ENCODE data around the gene RERE.

The RERE gene

DNA sequence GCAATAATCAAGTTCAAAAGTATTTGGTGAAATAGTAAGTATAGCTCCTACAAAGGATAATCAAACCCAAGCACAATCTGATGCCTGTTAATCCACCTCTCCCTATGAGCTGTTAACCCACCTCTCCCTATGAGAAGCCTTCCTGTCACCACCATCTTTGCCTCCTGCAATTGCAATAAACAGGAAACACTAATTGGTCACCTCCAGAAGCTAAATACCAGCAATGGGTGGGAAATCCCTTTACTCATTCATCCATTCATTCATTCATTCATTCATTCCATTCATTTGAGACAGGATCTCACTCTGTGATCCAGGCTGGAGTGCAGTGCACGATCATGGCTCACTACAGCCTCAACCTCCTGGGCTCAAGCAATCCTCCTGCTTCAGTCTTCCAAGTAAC lies 132.8 kb downstream of the RERE start:
- no peak for DNase-seq

DNA sequence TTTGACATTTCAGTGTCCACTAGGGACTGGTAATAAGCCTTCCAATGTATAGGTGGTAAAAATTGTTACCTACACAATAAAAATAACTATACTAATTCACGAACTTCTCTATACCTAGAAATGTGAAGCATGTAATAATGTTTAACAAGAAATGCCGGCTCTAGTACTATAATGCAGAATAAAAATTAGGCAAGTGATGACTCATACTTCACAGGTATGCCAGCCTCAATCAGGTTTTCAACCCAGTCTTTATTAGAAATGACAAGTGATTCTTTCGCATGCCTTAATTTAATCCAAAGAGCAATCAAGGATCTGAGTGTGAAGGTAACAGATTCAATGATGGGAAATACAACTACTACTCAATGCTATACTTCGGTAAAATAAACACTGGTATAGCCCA lies 134.9 kb downstream of the RERE start:
- no peak for DNase-seq

DNA sequence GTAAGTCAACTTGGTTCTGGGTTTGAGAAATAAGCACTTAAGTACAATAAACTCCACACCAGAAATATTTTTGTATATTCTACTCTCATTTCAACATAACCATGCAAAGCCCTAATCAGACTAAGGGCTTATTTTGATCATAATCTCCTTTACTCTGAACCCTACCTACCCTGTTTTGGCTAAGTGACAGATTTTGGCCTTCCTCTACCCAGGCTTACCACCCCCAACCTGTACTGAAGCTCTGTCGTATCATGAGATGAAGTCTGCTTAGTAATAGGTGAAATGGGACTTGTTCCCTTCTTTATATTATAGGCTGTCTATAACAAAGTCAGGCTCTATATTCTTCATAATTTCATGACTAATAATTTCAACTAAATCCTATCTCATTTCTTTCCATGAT lies 135.5 kb downstream of the RERE start:
- DNase-seq = no peak

DNA sequence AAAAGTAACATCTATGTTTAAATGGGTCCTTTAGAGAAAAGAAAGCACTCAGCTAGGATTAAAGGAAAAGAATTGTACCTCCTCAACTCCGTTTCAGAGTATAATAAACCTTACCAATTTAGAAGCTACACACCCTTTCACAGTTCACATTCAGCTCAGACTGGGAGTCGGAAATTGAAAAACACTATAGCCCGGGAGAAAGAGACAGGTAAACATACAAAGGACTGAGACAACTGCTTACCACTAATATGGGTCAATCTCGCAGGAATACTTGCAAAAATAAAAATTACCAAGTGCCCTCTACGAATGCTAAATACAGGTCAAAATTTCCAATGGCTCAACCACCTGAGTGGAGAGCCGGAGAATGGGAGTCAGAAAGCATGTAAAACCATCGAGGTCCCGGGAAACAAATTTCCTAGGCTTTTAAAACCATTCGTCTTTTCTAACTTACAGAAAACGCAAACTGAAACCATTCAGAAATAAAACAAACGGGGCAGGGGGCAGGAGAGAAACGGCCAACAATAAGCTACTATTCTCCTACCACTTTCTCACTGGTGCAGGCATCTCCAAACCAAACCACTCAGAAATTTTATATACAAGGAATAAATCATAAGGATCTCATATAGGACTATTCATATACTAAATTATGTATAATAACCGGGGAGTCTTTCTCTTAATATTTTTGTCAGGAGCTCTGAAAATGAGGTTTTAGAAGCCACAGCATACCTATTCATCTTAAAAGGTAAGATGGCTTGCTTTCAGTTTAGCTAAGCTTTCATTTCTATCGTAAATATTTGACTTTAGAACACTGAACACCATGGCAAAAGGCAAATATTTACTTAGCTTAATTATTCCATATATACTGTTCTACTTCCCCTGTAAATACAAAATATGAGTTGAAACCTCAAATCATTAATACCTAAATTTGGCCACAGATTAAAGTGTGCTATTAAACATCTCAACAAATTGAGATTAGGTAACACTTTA lies 136.5 kb downstream of the RERE start:
- peak; percentile 32 for DNase-seq

DNA sequence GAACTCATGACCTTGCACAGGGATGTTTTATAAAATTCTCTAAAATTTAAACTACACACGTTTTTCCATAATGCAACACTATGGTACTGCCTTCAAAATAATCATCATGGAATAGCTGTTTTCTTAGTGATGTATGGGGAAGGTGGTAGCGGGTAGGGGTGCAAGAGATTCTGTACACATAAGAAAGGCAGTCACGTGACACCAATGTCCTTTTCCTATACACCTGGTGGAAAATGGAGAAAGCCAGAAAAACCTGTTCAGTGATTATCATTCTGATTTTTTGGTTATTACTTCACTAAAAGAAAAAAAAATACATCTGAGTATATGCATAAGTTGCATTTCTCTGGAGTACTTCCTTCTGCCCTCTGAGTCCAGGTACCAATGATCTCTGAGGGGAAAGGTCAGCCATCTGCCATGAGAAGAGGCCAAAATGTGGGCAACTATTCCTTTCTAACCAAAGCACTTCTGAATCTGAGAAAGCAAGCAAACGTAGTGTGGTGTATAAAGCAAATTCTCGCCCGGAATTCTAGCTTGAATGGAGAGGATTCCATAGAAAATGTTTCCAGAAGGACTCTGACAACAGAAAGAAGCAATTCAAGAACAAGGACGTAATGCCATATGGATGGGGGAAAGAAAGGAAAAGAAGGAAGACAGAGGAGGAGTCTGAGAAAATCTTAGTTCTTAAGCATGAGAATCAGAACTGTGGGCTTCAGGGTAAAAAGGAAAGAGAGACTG lies 137.3 kb downstream of the RERE start:
- no peak for DNase-seq

DNA sequence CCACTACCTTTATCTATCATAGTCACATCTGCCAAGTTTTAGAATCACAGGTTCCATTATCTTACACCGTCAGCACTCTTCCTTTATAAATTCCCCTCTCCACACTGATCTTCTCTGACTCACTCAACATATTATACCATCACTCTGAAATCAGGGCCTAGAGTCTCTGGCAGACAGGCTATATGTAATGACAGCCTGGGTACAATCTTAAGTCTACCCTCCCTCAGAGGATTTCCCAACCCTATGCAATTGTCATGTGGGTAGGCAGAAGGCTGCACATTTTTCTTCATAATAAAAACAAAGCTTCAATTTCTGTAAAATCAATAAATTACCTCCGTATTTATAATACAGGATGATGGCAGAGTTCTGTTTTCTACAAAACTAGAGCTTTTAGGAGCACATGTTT lies 138.0 kb downstream of the RERE start:
- DNase-seq = no peak

DNA sequence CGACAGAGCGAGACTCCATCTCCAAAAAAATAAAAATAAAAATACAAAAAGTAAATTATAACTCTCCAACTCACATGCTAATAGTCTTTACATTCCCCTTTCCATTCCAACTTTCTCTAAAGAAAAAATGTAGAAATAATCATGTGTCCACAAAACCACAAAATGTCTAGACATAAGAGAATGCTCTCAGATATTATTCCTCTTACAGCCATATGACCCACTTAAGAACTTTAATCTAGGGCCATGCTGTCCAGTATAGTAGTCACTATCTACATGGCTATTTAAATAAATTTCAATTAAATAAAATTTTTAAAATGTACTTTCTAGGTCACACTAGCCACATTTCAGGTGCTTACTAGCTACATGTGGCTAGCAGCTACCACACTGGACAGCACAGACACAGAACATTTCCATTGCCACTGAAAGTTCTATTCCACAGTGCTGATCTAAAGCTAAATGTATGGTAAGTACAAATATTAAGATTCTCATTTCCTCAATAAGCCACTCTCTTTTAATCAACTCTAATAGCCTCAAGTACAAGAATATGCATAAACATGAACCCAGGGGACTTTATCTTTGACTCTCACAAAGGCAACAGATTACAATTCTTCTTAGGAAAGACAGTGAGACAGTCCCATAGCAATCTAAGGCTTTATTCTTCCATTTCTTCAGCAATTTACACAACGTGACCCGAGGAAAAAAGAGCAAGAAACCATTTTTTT lies 138.6 kb downstream of the RERE start:
- no peak for DNase-seq

DNA sequence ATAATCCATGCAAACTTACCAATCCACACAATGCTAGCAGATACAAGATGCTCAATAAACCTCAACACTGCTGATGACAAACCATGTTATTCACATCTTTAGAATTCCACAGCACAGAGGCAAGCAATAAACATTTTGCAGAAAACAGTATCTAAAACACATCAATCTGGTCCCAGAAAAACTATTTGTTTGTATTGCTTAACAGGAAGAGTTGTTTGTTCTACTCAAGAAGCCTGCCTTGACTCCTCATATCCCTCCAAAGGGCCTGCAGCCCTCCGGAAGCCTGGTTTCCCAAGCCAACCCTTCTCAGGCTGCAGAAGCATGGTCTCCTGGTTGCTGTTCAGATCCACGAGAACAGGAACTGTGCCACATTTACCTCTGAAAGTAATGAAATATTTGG lies 139.7 kb downstream of the RERE start:
- no peak for DNase-seq

DNA sequence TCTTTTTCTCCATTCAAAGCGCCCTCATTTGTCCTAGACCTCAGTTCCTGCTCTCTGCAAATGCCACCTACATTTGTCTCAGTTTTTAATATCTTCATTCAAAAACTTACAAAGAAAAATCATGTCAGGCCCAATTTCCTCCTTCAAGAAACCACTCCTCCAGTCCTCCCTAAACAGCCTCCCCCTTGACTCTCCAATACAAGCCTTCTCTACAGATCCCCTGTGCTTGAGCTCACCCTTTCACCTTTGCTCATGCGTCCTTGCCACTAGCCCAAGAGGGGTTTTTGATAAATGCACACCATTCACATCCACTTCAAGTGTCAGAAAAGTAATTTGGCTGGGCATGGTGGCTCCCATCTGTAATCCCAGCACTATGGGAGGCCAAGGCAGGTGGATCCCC lies 140.6 kb downstream of the RERE start:
- no peak for DNase-seq

DNA sequence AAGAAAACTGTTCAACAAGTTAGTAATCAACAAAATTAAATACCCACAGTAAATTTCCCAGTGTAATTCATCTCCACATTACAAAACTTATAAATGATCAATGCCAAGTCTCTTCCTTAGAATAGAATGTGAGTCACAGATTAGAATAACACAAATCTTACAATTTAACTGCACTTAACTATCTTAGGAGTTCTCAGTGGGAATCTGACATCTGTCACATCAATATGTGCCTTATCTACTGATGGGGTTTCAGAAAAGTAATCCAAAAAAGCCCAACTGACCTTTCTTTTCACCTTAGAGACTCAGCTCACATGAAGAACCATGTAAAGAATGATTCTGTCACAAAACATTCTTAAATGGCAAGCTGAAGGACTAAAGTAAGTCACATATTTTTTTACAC lies 141.4 kb downstream of the RERE start:
- DNase-seq = no peak

DNA sequence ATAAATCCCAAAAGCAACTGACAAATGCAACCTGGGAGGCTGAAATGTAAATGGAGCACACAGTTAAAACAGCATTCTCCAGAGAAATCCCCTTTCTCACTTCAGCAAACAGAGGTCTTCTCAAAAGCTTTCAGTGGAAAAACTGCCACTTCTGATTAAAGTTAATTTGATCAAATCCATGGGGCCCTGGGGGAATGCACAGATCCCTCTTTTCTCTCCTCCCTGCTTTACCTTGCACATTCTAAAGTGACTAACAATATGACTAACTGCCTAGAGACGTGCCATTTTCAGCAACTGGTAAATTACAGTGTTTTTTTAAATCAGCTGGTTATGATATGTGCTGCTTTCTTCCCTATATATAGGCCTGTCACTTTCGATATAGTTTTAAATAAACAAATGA lies 142.5 kb downstream of the RERE start:
- DNase-seq = no peak

DNA sequence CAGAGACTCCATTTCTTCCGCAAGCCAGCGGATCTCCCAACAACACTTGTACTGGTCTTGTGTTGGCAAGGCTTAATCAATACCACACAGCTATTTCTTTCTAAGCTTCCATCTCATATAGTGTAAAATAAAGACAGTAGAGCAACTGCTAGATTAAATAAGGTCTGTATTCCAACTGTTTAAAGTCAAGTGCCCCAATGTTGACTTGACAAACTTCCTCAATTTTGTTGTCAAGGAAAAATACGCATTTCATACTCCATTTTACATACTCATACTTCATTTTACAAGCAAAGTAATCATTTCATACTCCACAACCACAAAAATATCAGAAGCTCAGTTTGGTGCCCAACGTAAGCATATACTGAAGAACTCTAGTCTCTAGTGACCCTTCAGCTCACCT lies 143.0 kb downstream of the RERE start:
- DNase-seq = no peak

DNA sequence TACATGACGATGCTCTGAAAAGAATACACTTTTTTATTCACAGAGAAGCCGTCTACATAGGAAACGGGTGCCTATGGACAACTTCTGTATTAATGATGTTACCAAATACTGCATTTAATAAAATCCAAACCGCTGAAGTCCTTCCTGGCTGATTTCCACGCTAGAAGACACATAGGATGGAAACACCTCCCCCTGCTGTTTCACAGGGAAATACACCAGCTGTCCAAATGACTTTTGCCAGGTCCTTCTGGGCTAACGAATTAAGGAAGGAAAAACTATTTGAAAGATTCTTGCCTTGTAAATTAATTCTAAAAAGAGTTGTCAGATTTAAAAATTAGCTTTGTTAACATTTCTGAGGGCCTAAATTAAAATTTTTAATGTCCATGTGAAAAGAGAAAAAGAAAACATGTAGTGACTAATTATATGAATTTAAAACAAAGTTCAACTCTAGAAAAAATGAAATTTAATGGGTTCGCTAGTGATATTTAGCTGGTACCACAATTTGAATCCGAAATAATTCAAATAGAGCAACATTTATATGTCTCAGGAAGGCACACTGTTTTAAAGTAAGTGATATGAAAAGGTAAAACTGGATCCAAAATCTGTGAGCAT lies 146.0 kb downstream of the RERE start:
- DNase-seq = no peak

DNA sequence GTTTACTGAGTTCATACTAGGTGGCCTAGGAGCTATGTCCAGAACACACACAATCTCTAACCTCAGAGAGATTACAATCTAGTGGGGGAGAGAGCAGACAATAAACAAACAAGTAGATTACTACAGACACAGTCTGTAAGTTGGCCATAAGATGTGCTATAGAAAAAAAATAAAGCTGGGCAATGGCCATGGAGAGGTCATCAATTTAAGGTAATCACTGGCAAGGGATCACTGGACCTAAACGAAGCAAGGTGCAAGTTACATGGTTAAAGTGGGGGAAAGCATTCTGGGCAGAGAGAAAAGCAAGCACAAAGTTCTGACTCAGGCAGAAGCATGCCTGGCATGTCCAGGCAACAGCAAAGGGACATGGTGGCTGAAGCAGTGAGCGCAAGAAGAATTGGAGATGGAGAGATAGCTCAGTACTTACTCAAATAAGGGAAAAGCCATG lies 147.0 kb downstream of the RERE start:
- no peak for DNase-seq

DNA sequence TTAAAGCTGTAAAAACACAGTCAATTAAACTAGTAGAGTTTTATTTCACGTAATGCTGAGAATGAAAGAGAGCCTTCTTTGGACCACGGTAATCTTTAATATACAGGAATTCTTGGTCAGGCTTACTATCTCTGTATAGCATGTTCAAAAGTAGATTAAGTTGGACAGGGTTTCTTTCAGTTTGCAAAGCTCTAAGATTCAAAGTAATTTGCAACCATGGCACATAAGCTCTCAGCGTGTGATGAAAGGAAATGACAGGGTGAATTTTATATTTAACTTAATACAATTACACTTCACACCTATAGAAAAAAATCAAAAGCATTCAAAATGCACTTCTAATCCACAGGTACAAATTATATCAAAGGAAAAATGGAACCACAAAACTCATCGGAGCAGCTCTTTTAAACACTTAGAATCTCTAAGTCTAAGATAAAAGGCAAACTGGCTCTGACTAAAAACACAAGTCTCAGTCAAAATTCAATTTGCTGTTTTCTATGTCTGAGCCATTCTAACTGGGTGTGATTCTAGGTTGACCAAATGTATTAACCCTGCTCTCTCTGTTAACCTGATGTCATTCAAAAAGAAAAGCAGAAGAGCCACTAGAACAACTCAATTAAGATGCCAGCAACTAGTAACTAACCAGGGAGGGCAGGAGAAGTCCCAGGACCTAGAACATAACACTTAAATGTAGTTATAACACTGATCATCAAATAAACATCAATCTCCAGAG lies 147.7 kb downstream of the RERE start:
- DNase-seq = no peak

DNA sequence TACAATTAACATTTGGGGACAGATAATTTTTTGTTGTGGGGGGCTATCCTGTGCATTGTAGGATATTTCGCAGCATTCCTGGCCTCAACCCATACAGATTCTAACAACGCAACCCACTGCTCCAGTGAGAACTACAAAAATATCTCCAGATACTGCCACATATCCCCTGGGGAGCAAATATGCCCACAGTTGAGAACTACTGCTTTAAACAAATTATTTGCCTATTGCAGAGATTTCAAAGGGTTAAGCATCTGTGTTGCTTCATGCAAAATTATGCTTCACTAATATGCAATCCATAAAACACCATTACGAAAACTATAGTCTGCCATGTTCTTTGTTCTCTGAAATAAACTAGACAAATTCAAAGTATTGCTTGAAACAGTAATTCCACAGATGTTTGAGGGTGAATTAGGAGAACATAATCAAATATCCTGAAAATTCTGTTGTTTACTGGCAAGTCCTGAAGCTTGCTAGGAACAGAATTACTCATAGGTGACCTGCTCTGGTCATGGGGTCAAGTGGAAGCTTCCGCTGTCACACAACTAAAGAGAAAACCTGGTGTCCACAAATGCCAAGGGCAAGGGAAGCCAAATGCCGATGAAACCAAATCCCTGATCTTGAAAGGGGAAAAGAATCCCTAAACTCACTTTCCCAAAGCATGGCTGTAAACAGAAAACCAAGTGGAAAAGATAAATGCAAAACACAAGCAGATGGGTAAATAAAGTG lies 149.4 kb downstream of the RERE start:
- no peak for DNase-seq

DNA sequence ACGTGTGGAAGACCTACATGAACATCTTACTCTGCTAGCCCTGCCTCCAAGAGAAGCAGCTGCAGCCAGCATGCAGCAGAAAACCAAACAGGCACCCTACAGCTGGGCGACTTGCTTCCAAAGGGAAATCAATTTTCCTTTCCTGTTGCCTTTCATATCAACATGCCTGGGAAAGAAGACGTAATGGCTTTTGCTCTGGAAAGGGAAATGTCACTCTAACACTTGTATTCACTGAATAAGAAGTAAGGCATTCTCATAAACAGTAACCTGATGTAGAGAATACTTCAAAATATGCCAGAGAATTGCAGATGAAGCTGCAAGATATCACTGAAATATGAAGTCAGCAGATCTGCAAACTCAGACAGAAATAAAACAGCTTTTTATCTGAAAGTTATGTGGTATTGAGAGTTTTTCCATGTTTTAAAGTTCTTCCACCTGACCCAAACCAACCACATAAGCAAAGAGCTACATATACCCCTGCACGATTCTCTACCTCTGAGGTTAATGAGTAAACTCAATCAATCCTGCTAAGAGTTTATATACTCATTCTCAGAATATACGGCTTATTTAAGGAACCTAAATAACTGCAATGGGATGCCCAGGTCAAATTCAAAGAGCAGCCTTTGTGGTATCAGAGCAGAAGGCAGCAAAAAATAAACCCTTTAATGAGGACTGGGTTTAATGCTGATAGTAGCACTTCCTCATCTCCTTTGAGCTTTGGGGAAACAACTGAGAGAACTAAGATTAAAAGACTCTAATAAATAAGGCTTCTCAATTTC lies 150.9 kb downstream of the RERE start:
- DNase-seq = no peak

DNA sequence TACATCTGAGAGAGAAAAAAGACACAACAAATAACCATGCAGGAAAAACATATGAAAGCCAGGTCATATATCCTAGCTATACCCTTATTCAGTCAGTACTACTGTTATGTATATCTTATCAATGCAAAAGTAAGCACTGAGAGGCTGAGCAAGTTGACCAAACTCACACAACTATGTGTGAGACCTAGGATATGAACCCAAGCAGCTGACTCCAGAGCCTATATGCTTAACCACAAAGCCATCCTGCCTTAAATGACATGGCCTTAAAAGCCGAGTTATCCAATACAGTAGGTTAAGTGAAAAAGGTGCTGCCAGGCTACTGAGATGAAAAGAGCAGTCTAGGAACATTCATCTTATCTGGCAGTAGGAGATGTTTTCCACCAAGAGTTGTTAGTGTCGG lies 151.6 kb downstream of the RERE start:
- no peak for DNase-seq

DNA sequence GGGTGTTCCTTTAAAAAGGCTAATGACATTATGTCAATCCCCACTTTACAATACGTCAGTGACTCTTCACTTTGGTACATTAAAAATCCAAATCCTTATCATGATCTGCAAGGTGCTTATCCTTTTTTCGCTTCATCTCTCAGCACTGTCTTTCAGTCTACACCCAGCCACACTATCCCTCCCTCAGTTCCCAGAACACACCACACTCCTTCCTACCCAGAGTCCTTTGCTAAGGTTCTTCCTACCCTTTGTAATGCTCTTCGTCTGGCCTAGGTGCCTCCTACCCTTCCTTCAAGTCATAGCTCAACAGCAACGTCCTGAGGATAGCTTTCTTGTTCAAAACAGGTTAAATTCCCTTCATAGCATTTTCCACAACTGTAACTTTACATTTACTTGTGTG lies 152.6 kb downstream of the RERE start:
- DNase-seq = no peak

DNA sequence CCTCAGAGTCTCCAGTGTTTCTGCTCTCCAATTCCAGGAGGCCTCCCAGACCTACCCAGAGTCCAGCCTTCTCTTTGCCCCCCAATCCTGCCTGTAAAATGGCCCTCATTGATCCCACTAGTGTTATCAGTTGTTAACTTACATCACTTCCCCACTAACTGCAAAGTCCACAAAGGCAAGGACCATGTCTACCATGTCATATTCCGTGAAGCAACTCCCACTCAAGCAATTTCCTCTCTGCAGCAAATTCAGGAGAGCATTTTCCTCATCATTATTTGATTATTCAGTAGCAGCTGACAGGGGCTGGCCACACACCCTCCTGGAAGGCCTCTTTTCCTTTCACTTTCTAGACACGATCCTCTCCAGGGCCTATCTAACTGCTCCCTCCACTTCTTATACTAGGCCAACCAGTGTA lies 153.5 kb downstream of the RERE start:
- DNase-seq = no peak
